GM23248 (cell line): ENCODE measurements around the gene CASTOR1. TPM values are rescaled to one million over a fixed set of nuclear protein-coding genes. Genes with fewer than 3 reads are reported as not detected.

ENCODE experiments used
- DNase-seq: peaks from one replicate; pipeline ENCODE4 v3.0.0-alpha.2; 2015
- H2AFZ ChIP-seq: fragments of 200-600 bp; sonication (generic); 2 replicates; pipeline ENCODE4 v1.6.1; 2016; ENCODE audit warnings: antibody characterized with exemption
- H3F3A ChIP-seq: fragments of 200-600 bp; sonication (generic); 2 replicates; pipeline ENCODE4 v1.6.1; 2016; ENCODE audit warnings: mild to moderate bottlenecking, antibody characterized with exemption, mixed run types; ENCODE audit not compliant: insufficient read depth
- H3K27ac ChIP-seq: fragments of 200-600 bp; sonication (generic); 2 replicates; pipeline ENCODE4 v1.5.1; 2016; ENCODE audit warnings: mild to moderate bottlenecking
- H3K27me3 ChIP-seq: fragments of 200-600 bp; sonication (generic); replicated peaks from 2 replicates; pipeline ENCODE4 v1.6.1; 2016; ENCODE audit warnings: mild to moderate bottlenecking; ENCODE audit not compliant: insufficient read depth
- H3K36me3 ChIP-seq: fragments of 200-600 bp; sonication (generic); 2 replicates; pipeline ENCODE4 v1.6.1; 2016; ENCODE audit warnings: low read depth, mild to moderate bottlenecking
- H3K4me1 ChIP-seq: fragments of 200-600 bp; sonication (generic); 2 replicates; pipeline ENCODE4 v1.6.1; 2016; ENCODE audit warnings: mild to moderate bottlenecking; ENCODE audit not compliant: insufficient read depth
- H3K4me2 ChIP-seq: fragments of 200-600 bp; sonication (generic); one replicate; pipeline ENCODE4 v1.6.1; 2016; ENCODE audit warnings: mild to moderate bottlenecking; ENCODE audit not compliant: unreplicated experiment
- H3K4me3 ChIP-seq: fragments of 200-600 bp; sonication (generic); 2 replicates; pipeline ENCODE4 v1.5.1; 2016; ENCODE audit warnings: mild to moderate bottlenecking
- H3K79me2 ChIP-seq: fragments of 200-600 bp; sonication (generic); 2 replicates; pipeline ENCODE4 v1.6.1; 2016; ENCODE audit warnings: mild to moderate bottlenecking; ENCODE audit not compliant: insufficient read depth
- H3K9ac ChIP-seq: fragments of 200-600 bp; sonication (generic); 2 replicates; pipeline ENCODE4 v1.6.1; 2016; ENCODE audit warnings: mild to moderate bottlenecking
- H3K9me2 ChIP-seq: fragments of 200-600 bp; sonication (generic); 2 replicates; pipeline ENCODE4 v1.6.1; 2016; ENCODE audit warnings: mixed run types, mild to moderate bottlenecking, moderate library complexity; ENCODE audit not compliant: insufficient read depth
- H3K9me3 ChIP-seq: fragments of 200-600 bp; sonication (generic); one replicate; pipeline ENCODE4 v1.6.1; 2017; ENCODE audit warnings: low read depth
- H4K20me1 ChIP-seq: fragments of 200-600 bp; sonication (generic); 2 replicates; pipeline ENCODE4 v1.6.0; 2016; ENCODE audit not compliant: insufficient read depth
- EZH2 ChIP-seq: fragments of 200-600 bp; sonication (generic); IDR thresholded peaks from 2 replicates; pipeline ENCODE4 v1.6.1; 2018; ENCODE audit warnings: antibody characterized with exemption, mild to moderate bottlenecking; ENCODE audit not compliant: insufficient read depth, poor library complexity, severe bottlenecking
- EZH2phosphoT487 ChIP-seq: fragments of 200-600 bp; sonication (generic); IDR thresholded peaks from 2 replicates; pipeline ENCODE4 v1.6.1; 2018; ENCODE audit warnings: antibody characterized with exemption, moderate library complexity, mild to moderate bottlenecking, low read depth; ENCODE audit not compliant: insufficient read depth
- WGBS, 2 experiments: methylation state at CpG; one replicate each; pipeline ENCODE4 v1.1.6; 2015 to 2017; ENCODE audit warnings: low lambda C conversion rate in 2 of 2, low coverage in 1 of 2; ENCODE audit errors: missing lambda C conversion rate in 2 of 2; 5-methylcytosine and 5-hydroxymethylcytosine counted together
- in situ Hi-C: fragments of 300-500 bp; cut with MboI; formaldehyde crosslinking; loops from 2 replicates; pipeline ENCODE4 v1.15.0; 2020
- polyA plus RNA-seq: library from polyadenylated mRNA; unstranded; fragments of >200 nt; fragmentation: Nextera tagmentation; extraction: Ambion mirVana; gene quantifications from 2 replicates; pipeline ENCODE4 v1.2.1, GENCODE V29; 2016
- total RNA-seq: library from RNA; depleted of rRNA; stranded (reverse); fragments of >200 nt; shearing (Covaris generic); gene quantifications from 2 replicates; pipeline ENCODE4 v1.2.3, GENCODE V29; 2014

CASTOR1 gene
- total and polyA plus RNA-seq, 2 experiments from 2014 or later: 8.7 to 13.4 TPM

DNA sequence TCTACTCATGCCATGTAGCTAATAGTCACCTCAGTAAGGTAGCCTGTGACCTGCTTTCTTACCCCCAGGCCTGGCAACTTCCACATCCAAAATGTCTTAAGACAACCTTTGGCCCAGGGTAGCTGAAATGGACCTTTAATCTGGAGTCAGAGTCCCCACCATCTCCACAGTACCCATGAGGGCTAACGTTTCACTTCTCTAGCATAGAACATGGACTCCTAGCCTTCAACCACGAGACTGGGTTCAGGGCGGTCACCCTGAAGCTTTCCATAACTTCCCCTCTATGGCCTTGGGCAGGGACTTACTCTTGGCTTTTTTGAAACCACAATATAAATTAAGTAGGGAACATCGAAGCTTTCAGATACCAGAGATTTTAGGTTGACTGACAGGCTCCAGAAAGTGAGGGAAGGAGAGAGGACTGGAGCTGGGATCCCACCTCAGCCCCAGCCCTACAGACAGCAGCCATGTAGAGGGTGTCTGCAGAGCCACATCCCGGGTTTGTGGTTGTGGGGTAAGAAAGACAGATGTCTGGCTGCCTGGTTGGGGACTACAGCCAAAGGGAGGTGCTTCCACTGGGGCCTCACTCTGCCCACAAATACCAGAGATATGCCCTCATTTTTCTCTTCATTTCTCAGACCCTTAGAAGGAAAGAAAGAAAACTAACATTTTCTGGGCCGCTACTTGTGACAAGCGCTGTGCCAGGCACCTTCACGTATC, 34.9 kb upstream of the CASTOR1 start:
- peak overlapping the region; percentile 94 for H3K4me2 ChIP-seq

DNA sequence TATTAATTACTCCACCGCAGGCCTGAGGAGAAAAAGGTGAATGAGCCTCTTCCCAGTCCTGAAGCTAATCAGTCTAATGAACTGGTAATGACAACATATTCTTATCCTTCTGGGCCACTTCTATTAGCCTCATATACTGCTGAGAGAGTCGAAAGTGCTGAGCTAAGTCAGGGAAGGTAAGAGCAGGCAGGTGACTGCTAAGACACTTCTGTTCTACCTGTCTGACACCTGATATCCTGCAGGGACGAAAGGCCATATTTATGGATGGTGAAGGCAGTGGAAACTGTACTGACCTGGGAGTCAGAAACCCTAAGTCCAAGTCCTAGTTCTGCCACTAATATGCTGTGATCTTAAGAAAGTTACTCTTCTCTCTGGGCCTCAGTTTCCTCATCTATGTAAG, 33.9 kb upstream of the CASTOR1 start:
- peaks cover 18% of the 10 kb centered on the region for H3K4me1 ChIP-seq
- no peaks in the 10 kb centered on the region for H4K20me1 ChIP-seq
- 98% methylated on average over 3 of the region's 3 CpGs for WGBS, 2 experiments

More for the DNA sequence above, 34.9 kb upstream of the CASTOR1 start:
- Histone ChIP-seq H3K27me3 (no peaks in the 10 kb centered on the region), H3K36me3 (no peaks in the 10 kb centered on the region), H4K20me1 (no peaks in the 10 kb centered on the region), H3K9ac (peak overlapping the region; percentile 91), H3F3A (peaks cover 27% of the 10 kb centered on the region), H3K79me2 (peaks cover 62% of the 10 kb centered on the region), H3K4me1 (peaks cover 18% of the 10 kb centered on the region), H3K9me3 (no peaks in the 10 kb centered on the region), H2AFZ (no peak overlapping the region), H3K9me2 (no peaks in the 10 kb centered on the region), H3K27ac (peak overlapping the region; percentile 79), H3K4me3 (peak overlapping the region; percentile 79)
- in situ Hi-C loops: no loop called here
- no peak for TF ChIP-seq EZH2
- no peak for TF ChIP-seq EZH2phosphoT487
- 18 to 27% methylated on average over 8 of the region's 8 CpGs for WGBS, 2 experiments
- DNase-seq: peak; percentile 77

DNA sequence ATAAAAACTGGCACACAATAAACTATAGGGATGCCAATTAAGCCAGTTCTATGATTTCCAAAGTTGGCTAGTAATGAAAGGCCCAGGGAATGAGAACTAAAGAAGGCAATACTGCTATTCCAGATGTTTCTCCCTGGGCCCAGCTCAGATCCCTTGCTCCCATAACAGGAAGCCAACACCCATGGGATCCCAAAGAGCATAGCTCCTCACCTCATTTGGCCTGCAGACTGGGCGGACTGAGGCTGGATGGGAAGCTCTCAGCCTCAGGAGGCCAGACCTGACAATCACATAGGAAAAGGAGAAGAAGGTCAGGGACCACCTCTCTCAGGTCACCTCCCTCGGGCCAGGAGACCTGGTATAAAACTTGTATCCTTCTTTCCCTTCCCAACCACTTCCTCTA, 32.2 kb upstream of the CASTOR1 start:
- Histone ChIP-seq H3K4me3 (no peak overlapping the region), H3K27ac (no peak overlapping the region), H3F3A (0 out of 2 replicates have a peak, but pooled peaks cover 10% of the 10 kb centered on the region), H3K9me3 (no peaks in the 10 kb centered on the region), H3K4me1 (peaks cover 22% of the 10 kb centered on the region), H4K20me1 (no peaks in the 10 kb centered on the region), H3K36me3 (no peaks in the 10 kb centered on the region), H3K27me3 (no peaks in the 10 kb centered on the region), H2AFZ (no peak overlapping the region), H3K9ac (no peak overlapping the region), H3K4me2 (no peak overlapping the region), H3K9me2 (no peaks in the 10 kb centered on the region), H3K79me2 (peaks cover 89% of the 10 kb centered on the region)
- WGBS, 2 experiments: 92 to 97% methylated on average over 2 of the region's 2 CpGs
- TF ChIP-seq EZH2: no peak
- TF ChIP-seq EZH2phosphoT487: no peak
- no peak for DNase-seq
- in situ Hi-C loops: no loop called here

More for the DNA sequence above, 33.9 kb upstream of the CASTOR1 start:
- Histone ChIP-seq H2AFZ (no peak overlapping the region), H3K36me3 (no peaks in the 10 kb centered on the region), H3K9ac (no peak overlapping the region), H3F3A (peaks cover 22% of the 10 kb centered on the region), H3K27ac (no peak overlapping the region), H3K79me2 (peaks cover 71% of the 10 kb centered on the region), H3K9me3 (no peaks in the 10 kb centered on the region), H3K4me3 (no peak overlapping the region), H3K27me3 (no peaks in the 10 kb centered on the region), H3K9me2 (no peaks in the 10 kb centered on the region), H3K4me2 (no peak overlapping the region)
- no peak for DNase-seq
- in situ Hi-C loops: no loop called here
- TF ChIP-seq EZH2phosphoT487 (no peak), EZH2 (no peak)

DNA sequence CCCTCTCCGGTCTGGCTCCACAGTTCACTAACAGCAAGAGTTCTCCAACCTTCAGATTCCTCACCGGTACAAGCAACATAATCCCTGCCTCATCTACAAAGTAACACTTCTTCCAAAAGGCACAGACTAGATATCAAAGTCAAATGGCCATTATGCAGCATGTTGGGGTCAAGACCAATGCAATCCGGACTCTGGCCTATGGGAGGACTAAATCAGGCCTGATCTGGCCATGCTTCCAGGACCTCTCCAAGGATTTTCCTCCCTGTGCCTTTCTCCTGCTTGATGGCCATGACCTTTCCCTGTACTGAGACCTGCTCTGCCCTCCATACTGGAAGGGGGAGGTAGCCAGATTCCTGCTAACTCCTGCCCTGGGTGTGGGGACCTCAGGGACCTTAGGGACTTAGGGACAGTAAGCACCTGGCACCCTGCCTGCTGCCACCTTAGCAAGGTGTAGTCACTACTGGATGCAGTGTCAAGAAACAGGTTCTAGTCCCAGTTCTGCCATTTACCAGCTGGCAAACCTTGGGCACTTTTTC, 30.8 kb upstream of the CASTOR1 start:
- H3K4me2 ChIP-seq: no peak overlapping the region
- H2AFZ ChIP-seq: no peak overlapping the region
- DNase-seq: no peak
- no peak for TF ChIP-seq EZH2phosphoT487
- TF ChIP-seq EZH2: no peak
- no peaks in the 10 kb centered on the region for H3K27me3 ChIP-seq
- in situ Hi-C loops: no loop called here
- no peak overlapping the region for H3K9ac ChIP-seq
- 98 to 99% methylated on average over 3 of the region's 3 CpGs for WGBS, 2 experiments
- no peaks in the 10 kb centered on the region for H3K9me3 ChIP-seq
- no peaks in the 10 kb centered on the region for H3K9me2 ChIP-seq
- H3K36me3 ChIP-seq: no peaks in the 10 kb centered on the region
- H3K27ac ChIP-seq: no peak overlapping the region
- H3F3A ChIP-seq: 0 out of 2 replicates have a peak, but pooled peaks cover 6% of the 10 kb centered on the region
- H3K79me2 ChIP-seq: peaks cover 96% of the 10 kb centered on the region
- no peak overlapping the region for H3K4me3 ChIP-seq
- peaks cover 19% of the 10 kb centered on the region for H3K4me1 ChIP-seq
- H4K20me1 ChIP-seq: no peaks in the 10 kb centered on the region; the same call in 1 of the 2 replicates
